ENCODE results near the gene ZCWPW1.

- TF ChIP-seq RFX5 (IDR thresholded peaks at IDR 0.05; ENCODE audit: low read depth, low read length): no peak
- TF ChIP-seq POLR2A (IDR thresholded peaks at IDR 0.05; ENCODE audit: insufficient read depth in 1 of 2, low read depth in 2 of 2, low read length in 2 of 2): no peak
- TF ChIP-seq BCLAF1 (IDR thresholded peaks at IDR 0.05): no peak
- no peak for TF ChIP-seq USF2 (IDR thresholded peaks at IDR 0.05; ENCODE audit: low read depth, low read length)
- no peak for TF ChIP-seq USF2 (CRISPR knock-in tag; IDR thresholded peaks at IDR 0.05; ENCODE audit: borderline replicate concordance)
- no peak for TF ChIP-seq BHLHE40 (IDR thresholded peaks at IDR 0.05; ENCODE audit: low read length)
- TF ChIP-seq RAD21 (CRISPR knock-in tag; IDR thresholded peaks at IDR 0.05): no peak
- no peak for TF ChIP-seq REST (IDR thresholded peaks at IDR 0.05; ENCODE audit: borderline replicate concordance in 1 of 2, low read depth in 1 of 2, low read length in 2 of 2)
- TF ChIP-seq TCF12 (IDR thresholded peaks at IDR 0.05): no peak
- no peak for TF ChIP-seq TCF12 (CRISPR knock-in tag; IDR thresholded peaks at IDR 0.05)
- no peak for TF ChIP-seq KDM5A (IDR thresholded peaks at IDR 0.05; ENCODE audit: borderline replicate concordance, low read length)
- no peak for TF ChIP-seq CTCF (CRISPR knock-in tag; IDR thresholded peaks at IDR 0.05)
- TF ChIP-seq ETV6 (CRISPR knock-in tag; conservative IDR thresholded peaks at IDR 0.05): no peak
- no peak for TF ChIP-seq MXD4 (CRISPR knock-in tag; IDR thresholded peaks at IDR 0.05)
These were observed 26.7 kb downstream of the ZCWPW1 start for GRCh38 chr7:100401811-100402210.

All from HepG2 (cell line).